Measurements from ENCODE around the gene ADORA2B.

- TF ChIP-seq ISL1 (CRISPR knock-in tag; IDR thresholded peaks at IDR 0.05) (no peak), ESRRG (CRISPR knock-in tag; IDR thresholded peaks at IDR 0.05) (no peak), RARB (CRISPR knock-in tag; IDR thresholded peaks at IDR 0.05) (no peak), ZFP3 (CRISPR knock-in tag; IDR thresholded peaks at IDR 0.05) (no peak), PATZ1 (CRISPR knock-in tag; IDR thresholded peaks at IDR 0.05; ENCODE audit: borderline replicate concordance) (no peak), TCF4 (CRISPR knock-in tag; IDR thresholded peaks at IDR 0.05; ENCODE audit: borderline replicate concordance) (no peak), ARNTL (CRISPR knock-in tag; IDR thresholded peaks at IDR 0.05; ENCODE audit: borderline replicate concordance, low read depth) (no peak), ZNF8 (CRISPR knock-in tag; IDR thresholded peaks at IDR 0.05) (no peak), ZFP30 (CRISPR knock-in tag; IDR thresholded peaks at IDR 0.05) (no peak), PPARA (CRISPR knock-in tag; IDR thresholded peaks at IDR 0.05; ENCODE audit: borderline replicate concordance) (no peak), TOX (CRISPR knock-in tag; IDR thresholded peaks at IDR 0.05; ENCODE audit: borderline replicate concordance) (no peak)
Measured at GRCh38 chr17:15914400-15915170, 30.3 kb upstream of the ADORA2B start.
